ENCODE measurements around the gene PIK3CG. TPM values are rescaled to one million over a fixed set of nuclear protein-coding genes. Genes with fewer than 3 reads are reported as not detected.

PIK3CG gene
- total RNA-seq, 4 donors from 2014 or later = 4.6 to 13.5 (median 10.2) TPM

DNA sequence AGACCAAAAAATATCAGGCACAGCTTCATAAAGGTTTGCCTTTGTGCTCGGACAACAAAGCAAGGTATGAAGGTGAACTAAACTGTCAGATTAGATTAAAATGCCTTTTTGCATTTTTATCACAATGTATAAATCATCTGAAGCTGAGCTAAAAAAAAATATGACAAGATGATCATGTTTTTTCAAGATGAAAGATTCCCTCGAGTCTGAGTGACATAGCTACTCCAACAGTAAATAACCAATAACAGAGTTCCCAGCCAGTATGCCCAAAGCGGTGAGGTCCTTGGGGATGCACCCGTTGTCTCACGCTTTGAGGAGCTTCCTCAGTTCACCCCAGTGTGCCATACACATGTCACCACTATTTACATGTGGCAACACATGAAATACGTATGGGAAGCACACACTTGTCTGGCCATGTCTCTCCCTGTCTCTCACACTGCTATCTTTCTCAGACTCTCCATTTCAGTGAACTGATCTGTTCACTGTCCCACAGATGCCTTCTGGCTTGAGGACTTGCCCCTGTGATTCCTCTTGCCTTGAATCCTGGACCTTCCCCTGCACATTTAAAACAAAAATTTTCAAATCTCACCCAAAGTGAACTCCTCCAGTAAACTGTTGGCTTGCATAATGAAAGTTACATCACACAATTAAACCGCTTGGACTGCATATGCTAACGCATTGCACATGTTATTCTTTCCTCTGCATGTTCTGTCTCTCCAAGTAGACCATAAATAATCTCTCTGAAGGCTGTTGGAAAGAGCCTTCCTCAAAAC, 2.6 kb upstream of the PIK3CG start:
- no peak overlapping the region for H3K4me3 ChIP-seq
- H3K36me3 ChIP-seq = no peaks in the 10 kb centered on the region
- no peaks in the 10 kb centered on the region for H3K27me3 ChIP-seq
- H3K27ac ChIP-seq = no peak overlapping the region
- no peaks in the 10 kb centered on the region for H3K9me3 ChIP-seq
- intact Hi-C loops (cut with DNase I; ENCODE audit: low total_unique reads) = no loop called here
- DNase-seq = no peak
- no peaks in the 10 kb centered on the region for H3K4me1 ChIP-seq
- no peak for TF ChIP-seq POLR2A (IDR thresholded peaks at IDR 0.05)
- TF ChIP-seq, protein P1, sequence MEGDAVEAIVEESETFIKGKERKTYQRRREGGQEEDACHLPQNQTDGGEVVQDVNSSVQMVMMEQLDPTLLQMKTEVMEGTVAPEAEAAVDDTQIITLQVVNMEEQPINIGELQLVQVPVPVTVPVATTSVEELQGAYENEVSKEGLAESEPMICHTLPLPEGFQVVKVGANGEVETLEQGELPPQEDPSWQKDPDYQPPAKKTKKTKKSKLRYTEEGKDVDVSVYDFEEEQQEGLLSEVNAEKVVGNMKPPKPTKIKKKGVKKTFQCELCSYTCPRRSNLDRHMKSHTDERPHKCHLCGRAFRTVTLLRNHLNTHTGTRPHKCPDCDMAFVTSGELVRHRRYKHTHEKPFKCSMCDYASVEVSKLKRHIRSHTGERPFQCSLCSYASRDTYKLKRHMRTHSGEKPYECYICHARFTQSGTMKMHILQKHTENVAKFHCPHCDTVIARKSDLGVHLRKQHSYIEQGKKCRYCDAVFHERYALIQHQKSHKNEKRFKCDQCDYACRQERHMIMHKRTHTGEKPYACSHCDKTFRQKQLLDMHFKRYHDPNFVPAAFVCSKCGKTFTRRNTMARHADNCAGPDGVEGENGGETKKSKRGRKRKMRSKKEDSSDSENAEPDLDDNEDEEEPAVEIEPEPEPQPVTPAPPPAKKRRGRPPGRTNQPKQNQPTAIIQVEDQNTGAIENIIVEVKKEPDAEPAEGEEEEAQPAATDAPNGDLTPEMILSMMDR (IDR thresholded peaks at IDR 0.05) = no peak

DNA sequence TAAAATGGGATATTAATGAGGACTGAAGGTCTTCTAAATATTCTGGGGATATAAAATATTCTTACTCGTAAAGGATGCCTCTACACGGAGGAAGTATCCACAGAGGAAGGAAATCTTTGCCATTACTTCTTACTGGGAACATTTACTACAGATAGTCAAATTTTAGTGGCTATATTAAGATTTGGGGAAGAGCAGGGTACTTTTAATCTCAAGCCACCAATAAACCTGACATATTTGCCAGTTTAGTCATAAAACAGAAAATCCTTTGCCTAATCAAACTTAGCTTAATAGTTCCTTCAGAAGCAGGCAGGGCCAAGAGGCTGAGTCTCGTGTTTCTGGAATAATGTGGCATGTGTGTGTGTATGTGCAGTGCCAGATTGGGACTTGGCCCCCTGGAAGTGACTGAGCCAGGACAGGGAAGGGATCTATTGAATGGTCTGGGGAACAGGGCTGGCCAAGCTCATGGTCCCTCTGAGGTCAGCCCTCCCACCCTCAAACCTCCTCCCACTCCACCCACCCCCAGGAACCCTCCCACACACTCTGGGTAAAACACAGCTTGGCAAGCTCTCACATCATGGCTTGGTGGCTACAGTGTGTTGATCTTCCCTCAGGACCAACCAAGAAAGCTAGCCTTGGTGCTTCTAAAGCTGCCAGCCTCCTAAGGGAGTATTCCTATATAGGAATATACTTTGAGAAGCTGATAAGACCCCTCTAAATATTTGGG, 1.6 kb upstream of the PIK3CG start:
- TF ChIP-seq, protein P1 (IDR thresholded peaks at IDR 0.05) = no peak
- TF ChIP-seq POLR2A (IDR thresholded peaks at IDR 0.05) = no peak
- peak in 1 of 2 donors; percentile 17 for DNase-seq
- intact Hi-C loops (cut with DNase I; ENCODE audit: low total_unique reads) = no loop called here
- H3K4me3 ChIP-seq = no peak overlapping the region
- H3K4me1 ChIP-seq = no peaks in the 10 kb centered on the region
- H3K9me3 ChIP-seq = no peaks in the 10 kb centered on the region
- H3K36me3 ChIP-seq = no peaks in the 10 kb centered on the region
- no peaks in the 10 kb centered on the region for H3K27me3 ChIP-seq
- peak overlapping the region in 1 of 2 donors; percentile 45 for H3K27ac ChIP-seq

DNA sequence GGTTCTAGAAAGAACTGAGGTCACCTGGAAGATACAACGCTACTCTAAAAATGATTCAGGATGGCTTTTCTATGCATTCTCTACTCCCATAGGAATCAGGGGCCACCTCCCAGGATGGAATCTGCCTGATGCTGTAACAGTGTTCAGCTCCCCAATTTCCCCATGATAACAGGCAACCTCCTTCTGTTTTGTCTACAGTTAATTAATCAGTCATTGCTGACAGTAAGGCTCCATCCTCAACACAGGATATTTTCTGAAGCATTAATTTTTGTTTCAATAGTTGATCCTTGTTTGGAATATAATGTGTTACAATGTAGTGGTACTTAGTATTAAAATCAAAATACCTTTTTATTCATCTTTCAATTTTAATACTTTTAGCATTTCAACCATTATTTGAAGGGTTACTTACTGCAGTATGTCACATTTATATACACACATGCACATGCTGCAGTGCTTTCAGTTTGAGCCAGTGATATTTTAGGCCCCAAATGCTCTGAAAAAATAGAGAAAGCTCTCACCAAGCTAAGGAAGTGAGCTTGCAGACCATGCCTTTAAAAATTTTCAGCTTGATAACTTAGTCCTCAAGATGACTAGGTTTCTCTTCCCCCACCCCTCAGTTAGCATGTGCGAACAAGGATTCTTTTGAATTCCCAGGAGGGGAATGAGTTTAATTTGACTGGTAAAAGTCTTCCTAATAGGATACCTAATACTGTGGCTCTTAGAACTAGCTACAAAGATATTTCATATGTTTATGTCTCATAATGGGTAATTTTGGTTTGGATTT, 592 bp upstream of the PIK3CG start:
- Histone ChIP-seq H3K4me1 (no peaks in the 10 kb centered on the region), H3K4me3 (no peak overlapping the region), H3K36me3 (no peaks in the 10 kb centered on the region), H3K9me3 (no peaks in the 10 kb centered on the region), H3K27me3 (no peaks in the 10 kb centered on the region), H3K27ac (peak overlapping the region in 1 of 2 donors; percentile 45)
- no peak for DNase-seq
- intact Hi-C loops (cut with DNase I; ENCODE audit: low total_unique reads) = no loop called here
- TF ChIP-seq, protein P1 (IDR thresholded peaks at IDR 0.05) = no peak
- no peak for TF ChIP-seq POLR2A (IDR thresholded peaks at IDR 0.05)

DNA sequence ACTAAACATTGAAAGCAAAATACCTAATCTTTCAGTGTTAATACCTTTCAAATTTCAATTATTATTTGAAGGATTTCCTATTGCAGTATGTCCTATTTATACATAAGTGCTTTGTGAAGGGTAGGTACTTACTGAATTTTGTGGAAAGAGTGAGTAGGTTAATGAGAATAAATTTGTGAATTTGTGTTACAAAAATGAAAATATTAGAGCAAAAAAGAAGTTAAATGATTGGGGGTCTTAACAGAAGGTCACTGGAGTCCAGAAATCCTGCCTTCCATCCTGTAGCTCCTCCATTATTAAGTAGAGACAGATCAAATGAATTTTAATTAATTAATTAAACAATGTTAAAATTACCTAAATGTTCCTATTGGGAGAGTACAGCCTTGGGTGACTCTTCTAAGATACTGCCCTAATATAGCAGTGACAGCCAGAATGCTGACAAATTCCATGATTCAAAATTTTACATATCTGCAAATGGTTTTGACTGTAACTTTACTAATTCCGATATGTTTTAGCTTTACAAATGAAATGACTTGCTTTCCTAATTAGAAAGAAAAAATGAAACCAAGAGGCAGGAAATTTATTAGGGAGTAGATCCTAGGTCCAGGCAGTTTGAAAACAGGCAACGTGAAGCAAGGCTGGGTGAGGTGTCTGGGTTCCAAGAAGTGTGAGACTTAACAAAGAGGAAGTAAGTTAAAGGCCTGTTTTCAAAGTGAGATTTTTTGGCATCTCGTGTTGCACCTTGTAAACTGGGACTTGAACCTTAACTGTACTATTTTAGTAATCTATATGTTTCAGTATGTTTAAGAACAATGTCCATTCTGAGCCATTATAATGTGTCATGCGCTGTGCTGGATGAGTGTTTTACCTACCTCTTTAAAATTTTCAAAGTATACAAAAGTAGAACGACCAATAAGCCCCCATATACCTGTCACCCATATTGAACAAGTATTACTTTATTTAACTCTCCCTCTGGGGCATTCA, 1.5 kb downstream of the PIK3CG start:
- H3K4me1 ChIP-seq = no peaks in the 10 kb centered on the region
- no peaks in the 10 kb centered on the region for H3K9me3 ChIP-seq
- no peaks in the 10 kb centered on the region for H3K27me3 ChIP-seq
- no peaks in the 10 kb centered on the region for H3K36me3 ChIP-seq
- peak overlapping the region in 1 of 2 donors; percentile 45 for H3K27ac ChIP-seq
- intact Hi-C loops (cut with DNase I; ENCODE audit: low total_unique reads) = no loop called here
- no peak for DNase-seq
- TF ChIP-seq POLR2A (IDR thresholded peaks at IDR 0.05) = no peak
- TF ChIP-seq, protein P1 (IDR thresholded peaks at IDR 0.05) = no peak
- H3K4me3 ChIP-seq = no peak overlapping the region
